ENCODE measurements around the gene PHKA1.
"Not testable (repeated sequence)": the region's sequence is repeated elsewhere in the genome, so short reads cannot be mapped to it uniquely, and the experiment has no call there.

Gene PHKA1

DNA sequence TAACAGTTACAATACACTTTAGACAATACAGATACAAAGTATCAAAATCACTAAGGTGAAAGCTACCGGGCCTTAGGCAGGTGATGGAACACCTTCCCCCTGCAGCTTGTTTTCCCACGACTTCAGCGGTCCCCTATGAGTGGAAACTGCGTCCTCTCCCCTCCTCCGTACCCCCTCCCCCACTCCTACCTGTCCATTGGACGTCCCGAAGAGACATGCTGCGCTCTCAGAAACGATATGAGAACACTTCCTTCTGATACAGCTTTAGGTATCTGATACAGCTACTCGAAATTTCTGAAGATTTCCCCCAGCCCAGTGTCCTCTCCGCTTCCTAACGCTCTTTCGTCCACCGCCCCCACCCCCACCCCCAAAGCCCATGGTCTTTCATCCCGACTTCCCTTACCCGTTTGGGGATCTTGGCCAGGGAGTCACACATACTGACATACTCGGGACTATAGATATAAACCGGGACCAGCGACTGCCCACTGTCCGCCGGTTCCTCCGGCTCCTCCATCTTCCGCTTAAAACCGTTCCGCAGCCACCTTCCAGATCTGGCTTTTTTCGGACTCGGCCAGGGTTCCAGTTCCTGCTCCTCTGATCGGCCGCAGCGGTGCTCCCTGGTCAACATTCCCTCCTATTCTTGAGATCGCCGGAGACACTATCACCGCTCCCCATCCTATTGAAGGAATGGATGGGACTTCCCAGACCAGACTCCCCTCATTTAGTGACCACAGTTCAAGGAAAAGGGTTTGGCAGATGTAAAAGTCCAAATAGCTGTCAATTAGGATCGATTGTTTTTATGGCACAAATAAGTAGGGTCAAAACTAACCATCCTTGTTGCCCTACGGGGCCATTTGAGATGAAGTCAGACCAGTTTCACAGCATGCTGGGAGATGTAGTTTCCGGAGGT lies 141.6 kb downstream of the PHKA1 start, which contains the start of gene HDAC8:
Gene HDAC8, minus strand, starts transcription at position 596 of the 910 bp plus-strand sequence. Its CDS starts 82 bp downstream, at position 514.
- no peak for DNase-seq (ENCODE audit: low read depth in 2 of 2)

DNA sequence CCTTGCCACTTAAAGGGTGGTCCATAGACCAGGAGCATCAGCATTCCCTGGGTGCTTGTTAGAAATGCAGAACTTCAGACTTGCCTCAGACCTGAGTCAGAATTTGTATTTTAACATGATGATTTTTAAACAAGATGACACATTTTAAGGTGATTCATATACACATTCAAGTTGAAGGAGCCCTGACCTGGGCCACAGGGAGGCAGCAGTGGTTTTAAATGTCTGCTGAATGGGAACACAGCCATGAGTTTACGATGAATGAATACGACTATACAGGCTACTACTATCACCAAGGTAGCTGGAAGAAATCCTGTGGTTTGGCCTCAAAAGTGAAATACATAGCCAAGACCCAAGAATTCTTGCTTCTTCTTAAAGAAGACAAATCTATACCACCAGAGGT lies 144.3 kb downstream of the PHKA1 start:
- no peak for DNase-seq (ENCODE audit: low read depth in 2 of 2)

DNA sequence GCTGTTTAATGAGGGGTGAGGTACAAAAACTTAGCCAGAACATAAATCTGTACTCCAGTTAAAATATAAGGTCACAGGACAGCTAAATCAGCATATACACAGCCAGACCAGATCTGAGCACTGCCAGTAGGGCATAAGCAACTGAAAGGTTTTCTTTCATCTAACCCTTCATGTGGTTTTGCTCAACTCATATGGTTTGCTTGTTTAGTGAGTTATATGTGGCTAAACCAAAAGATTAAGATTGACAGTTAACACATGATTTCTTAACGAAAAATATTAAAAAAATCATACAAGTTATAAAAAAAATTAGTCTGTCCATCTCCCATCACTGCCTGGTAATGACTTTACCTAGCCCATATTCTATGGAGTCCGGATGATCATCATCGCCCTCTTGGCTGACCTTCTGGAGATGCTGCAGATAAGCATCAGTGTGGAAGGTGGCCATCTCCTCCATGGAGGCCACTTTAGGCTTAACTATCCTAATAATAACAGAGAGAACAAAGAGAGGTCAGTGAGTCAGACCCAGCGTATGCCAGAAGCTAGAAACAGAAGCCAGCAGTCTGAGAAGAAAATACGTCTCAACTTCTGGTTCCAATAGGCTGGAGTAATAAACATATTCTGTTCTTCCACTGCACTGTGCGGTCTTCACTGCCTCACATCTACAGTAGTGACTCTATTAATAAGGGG lies 145.6 kb downstream of the PHKA1 start:
- DNase-seq (ENCODE audit: low read depth in 2 of 2): no peak

DNA sequence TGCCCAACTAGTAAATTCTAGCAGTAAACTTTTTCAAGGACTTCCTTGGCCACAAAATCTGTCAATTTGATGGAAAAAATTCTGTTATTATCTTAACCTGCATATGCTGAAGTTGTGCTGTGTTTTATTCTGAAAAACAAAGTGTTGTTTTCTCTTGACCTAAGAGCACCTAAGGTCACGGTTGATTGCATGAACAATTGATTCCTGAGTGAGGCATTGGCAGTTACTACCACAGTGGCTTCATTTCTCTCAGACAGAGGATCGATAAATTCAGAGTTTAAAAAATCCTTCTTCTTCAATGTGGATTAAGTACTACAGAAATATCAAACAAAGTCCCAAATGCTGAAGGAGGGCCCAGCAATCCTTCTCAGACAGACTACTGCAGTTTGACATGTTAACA lies 147.7 kb downstream of the PHKA1 start:
- DNase-seq (ENCODE audit: low read depth in 2 of 2): no peak

DNA sequence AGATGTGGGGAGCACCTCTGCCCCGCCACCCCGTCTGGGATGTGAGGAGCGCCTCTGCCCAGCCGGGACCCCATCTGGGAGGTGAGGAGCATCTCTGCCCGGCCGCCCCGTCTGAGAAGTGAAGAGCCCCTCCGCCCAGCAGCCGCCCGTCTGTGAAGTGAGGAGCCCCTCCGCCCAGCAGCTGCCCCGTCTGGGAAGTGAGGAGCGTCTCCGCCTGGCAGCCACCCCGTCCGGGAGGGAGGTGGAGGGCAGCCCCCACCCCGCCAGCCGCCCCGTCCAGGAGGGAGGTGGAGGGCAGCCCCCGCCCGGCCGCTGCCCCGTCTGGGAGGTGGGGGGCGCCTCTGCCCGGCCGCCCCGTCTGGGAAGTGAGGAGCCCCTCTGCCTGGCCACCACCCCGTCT lies 154.5 kb downstream of the PHKA1 start:
- not testable (repeated sequence) for DNase-seq (ENCODE audit: low read depth in 2 of 2)

DNA sequence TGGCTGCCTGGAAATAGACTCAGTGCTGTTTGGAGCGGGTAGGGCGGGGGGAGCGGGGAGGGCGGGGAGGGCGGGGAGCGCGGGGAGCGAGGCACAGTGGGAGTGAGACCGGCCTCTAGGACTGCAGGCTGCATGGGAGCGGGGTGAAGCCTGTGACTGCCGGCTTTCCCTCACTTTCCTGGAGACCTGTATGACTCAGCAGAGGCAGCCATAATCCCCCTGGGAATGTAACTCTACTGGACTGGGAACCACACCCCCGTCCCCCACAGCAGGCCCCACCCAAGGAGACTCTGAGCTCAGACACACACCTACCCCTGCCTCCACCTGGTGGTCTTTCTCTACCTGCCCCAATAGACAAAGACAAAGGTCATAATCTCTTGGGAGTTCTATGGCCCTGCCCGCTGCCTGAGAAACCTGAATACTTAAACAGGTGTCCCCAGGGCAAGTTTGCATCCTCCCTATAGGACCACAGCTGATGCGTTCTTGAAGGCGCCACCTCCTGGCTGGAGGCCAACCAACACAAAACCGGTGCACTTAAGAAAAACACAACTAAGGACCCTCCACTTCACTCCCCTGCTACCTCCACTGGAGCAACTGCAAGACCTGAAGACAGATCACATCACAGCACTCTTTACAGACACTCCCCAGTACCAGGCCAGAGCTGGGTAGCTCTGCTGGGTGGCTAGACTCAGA lies 159.5 kb downstream of the PHKA1 start:
- DNase-seq (ENCODE audit: low read depth in 2 of 2): no peak

DNA sequence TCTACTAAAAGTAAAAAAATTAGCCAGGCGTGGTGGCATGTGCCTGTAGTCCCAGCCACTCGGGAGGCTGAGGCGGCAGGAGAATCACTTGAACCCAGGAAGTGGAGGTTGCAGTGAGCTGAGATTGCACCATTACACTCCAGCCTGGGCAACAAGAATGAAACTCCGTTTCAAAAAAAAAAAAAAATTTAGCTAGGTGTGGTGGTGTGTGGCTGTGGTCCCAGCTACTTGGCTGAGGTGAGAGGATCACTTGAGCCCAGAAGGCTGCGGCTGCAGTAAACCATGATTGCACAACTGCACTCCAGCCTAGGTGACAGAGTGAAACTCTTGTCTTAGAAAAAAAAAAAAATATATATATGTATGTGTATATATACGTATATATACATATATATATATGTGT lies 161.7 kb downstream of the PHKA1 start:
- DNase-seq (ENCODE audit: low read depth in 2 of 2): not testable (repeated sequence)

DNA sequence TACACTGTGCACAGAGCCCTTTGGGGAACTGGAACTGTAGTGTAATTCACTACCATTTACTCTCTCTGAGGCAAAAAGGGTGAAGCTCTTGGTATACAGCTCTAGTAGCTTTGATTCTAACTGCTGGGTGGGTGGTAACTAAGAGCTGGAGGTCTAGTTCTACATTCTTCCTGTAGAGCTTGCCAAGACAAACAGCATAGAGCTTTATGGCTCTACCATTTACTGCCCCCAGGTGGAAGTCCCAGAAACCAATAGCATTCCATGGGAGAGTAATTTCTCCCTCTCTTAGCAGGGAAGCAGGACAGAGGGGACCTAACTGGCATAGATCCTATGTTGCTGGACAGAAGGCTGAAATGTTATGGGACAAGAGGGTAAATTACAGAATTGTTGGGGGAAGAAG lies 168.1 kb downstream of the PHKA1 start:
- DNase-seq (ENCODE audit: low read depth in 2 of 2): no peak

DNA sequence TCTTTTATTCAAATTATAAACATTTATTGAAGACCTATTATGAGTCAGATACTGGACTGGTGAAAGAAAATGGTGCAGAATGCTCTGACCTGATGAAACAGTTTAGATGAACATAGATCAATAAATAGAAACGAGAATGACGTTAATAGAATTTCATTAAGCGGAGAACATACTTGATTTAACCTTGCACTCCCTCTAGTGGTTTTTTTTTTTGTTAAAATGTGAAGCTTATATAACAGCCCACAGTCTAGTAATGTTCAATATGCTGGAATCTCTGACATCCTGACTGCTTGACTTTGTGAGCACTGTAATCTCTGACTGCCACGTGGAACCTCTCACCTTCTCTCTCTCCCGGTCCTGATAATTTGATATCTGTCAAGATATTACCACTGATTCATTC lies 173.8 kb downstream of the PHKA1 start:
- DNase-seq (ENCODE audit: low read depth in 2 of 2): no peak

DNA sequence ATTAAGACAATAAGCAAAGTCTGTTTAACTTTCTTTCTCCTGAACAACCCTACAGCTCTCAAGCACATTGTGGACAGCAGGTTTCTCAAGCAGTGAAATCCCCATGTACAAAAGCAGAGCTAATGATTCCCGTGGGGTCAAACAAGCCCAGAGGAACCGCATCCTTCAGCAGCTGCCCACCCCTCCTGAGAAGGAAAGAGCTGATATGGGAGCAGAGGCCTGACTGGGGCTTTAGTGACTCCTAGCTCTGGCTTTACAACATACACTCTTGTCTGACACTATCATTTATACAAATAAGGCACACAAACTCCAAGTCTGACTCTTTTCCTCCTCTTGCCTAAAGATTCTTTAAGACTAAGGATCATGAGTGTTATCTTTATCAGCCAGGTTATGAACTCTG lies 174.3 kb downstream of the PHKA1 start:
- DNase-seq (ENCODE audit: low read depth in 2 of 2): no peak

DNA sequence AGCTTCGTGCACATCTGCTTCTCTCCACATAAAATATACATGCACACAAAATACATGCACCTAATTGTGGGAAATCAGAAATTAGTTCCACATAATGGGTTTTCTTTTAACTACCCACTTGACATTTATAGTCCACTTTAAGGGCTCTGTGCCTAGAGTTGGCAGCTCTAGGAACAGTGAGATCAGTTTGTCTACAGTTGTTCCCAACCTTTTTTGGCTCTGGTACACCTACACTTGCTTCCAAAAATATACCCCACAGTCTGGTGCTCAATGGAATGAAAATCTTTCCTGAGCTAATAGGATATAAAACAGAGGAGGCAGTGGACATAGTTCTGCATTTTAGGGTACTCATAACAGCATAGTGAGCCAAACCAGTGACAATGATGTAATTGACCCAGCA lies 177.6 kb downstream of the PHKA1 start:
- no peak for DNase-seq (ENCODE audit: low read depth in 2 of 2)

DNA sequence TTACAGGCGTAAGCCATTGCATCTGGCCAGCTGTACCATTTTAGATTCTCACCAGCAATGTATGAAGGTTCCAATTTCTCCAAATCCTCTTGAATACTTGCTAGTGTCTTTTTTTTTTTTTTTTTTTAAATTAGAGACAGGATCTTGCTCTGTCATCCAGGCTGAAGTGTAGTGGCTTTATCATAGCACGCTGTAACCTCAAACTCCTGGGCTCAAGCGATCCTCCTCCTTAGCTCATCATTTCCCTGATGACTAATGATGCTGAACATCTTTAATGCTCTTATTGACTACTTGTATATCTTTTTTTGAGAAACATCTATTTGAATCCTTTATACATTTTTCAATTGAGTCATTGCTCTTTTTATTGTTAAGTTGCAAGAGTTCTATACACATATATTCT lies 181.7 kb downstream of the PHKA1 start:
- no peak for DNase-seq (ENCODE audit: low read depth in 2 of 2)

Measured in stimulated activated CD8-positive, alpha-beta memory T cell treated with anti-CD3 and anti-CD28 coated beads, Interleukin-7, amount 100 ng/mL, for 1 hour (primary cell).